IPS DF 19.7 (cell line): ENCODE measurements around the gene SELENOM.

Source experiments
- DNase-seq: peaks from one replicate; pipeline ENCODE4 v3.0.0-alpha.2; 2013; ENCODE audit warnings: low read depth, low spot score

SELENOM gene

DNA sequence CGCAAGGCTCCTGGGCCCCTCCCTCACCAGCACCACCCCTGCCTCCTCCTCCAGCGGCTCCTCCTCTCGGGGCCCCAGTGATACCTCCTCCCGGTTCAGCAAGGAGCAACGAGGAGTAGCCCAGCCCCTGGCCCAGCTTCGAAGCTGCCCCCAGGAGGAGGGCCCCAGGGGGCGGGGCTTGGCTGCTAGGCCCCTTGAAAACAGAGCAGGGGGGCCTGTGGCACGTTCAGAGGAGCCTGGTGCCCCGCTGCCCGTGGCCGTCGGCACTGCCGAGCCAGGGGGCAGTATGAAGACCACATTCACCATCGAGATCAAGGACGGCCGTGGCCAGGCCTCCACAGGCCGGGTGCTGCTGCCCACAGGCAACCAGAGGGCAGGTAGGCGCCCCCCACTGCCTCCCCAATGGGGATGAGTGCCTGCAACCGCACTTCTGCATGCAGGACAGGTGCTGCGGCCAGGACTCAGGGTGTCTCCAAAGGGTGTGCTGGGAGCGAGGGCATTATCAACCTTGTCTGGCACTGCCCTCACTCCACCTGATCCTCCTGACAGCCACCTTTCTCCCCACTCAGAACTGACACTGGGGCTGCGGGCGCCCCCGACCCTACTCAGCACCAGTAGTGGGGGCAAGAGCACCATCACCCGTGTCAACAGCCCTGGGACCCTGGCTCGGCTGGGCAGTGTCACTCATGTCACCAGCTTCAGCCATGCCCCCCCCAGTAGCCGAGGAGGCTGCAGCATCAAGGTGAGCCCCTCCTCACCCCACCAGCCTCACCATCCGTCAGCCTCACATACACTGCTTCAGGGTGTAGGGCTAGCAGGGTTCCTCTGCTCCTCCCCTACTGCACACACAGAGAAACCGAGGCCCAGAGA is 16.0 kb downstream of the SELENOM start:
- DNase-seq = no peak

DNA sequence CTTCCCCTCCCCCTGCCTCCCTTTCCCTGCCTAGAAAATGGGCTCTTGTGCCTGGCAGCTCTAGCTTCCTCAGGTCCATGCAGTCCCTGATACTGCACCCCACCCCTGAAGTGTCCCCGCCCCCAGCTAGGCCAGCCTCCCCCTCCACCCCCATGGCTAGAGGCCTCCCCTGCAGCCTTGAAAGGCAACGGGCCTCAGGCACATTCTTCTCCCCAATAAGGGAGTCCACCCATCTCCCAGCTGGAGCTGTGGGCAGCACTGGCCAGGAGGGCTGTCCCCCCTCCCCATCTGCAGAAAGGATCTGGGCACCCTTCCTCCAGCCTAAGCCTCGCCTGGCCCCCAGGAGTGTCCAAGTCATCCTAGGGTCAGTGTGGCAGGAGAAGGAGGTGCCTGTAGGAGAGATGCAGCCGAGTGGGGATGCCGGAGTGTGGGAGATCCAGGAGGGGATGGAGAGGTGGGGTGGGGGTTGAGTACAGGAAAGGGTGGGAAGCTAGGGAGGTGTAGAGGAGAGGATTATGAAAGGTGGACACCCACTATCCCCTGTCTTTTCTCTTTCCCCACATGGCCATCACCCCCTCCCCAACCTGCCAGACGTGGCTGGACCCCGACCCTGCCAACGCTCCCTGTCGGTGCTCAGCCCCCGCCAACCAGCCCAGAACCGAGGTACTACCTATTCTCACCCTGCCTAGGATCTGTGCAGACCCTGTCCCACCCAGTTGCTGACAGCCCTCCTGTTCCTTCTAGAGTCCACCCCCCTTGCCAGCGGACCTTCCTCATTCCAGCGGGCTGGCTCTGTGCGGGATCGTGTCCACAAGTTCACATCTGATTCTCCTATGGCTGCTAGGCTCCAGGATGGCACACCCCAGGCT is 16.9 kb downstream of the SELENOM start:
- no peak for DNase-seq

GRCh38 chr22:31089160-31090100 is 17.9 kb downstream of the SELENOM start:
- no peak for DNase-seq

GRCh38 chr22:31088233-31088986 is 19.0 kb downstream of the SELENOM start:
- no peak for DNase-seq

GRCh38 chr22:31087744-31088215 is 19.6 kb downstream of the SELENOM start:
- no peak for DNase-seq

- DNase-seq = no peak
These were observed 20.6 kb downstream of the SELENOM start for GRCh38 chr22:31086703-31087330.

DNA sequence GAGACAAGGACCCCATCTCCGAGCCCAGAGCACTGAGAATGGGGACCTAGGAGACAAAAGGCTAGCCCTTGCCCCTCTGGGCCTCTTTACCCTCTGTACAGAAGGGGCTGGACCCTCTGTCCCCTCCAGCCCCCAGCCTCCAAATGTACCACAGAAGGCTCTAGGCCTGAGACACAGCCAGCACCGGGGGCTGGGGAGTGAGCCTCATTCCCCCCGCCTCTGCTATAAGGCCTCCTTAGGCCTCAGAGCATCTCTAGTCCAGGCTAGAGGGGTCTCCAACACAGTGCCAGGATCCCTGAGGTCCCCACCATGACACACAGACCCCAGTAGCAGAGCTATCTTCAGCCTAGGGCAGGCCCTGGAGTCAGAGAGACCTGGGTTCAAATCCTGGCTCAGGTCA is 21.4 kb downstream of the SELENOM start:
- DNase-seq = no peak

- DNase-seq = no peak
These were observed 21.9 kb downstream of the SELENOM start for GRCh38 chr22:31085493-31085824.

DNA sequence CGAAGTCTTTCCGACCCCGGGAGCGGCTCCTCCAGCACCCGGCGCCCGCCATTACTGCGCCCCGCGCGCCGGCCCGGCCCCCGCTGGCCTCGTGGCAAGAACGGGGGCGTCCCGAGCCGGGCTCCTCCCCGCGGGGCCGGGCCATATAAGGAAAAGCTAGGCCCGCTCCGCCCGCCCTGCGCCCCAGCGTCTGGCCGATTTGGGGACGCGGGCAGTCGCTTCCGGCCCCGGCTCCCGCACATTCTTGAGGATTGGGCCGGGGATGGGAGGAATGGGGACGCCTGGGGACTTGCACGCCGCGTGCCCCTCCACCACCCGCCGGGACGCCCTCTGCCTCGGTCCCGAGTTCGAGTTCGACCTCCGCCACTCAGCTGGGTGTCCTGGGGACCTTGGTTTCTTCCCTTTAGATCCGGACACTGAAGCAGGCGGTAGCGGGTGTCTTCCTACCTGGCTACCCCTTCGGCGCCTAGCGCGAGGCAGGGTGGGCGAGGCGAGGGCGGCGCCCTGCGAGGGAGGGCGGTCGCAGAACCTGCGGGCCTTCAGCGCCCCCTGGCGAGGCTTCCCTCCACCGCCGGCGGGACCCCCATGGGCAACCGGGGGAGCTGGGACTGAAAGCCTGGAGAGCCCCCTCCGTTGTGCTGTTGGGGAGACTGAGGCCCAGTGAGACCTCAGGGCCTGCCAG is 22.4 kb downstream of the SELENOM start:
- DNase-seq = no peak

DNA sequence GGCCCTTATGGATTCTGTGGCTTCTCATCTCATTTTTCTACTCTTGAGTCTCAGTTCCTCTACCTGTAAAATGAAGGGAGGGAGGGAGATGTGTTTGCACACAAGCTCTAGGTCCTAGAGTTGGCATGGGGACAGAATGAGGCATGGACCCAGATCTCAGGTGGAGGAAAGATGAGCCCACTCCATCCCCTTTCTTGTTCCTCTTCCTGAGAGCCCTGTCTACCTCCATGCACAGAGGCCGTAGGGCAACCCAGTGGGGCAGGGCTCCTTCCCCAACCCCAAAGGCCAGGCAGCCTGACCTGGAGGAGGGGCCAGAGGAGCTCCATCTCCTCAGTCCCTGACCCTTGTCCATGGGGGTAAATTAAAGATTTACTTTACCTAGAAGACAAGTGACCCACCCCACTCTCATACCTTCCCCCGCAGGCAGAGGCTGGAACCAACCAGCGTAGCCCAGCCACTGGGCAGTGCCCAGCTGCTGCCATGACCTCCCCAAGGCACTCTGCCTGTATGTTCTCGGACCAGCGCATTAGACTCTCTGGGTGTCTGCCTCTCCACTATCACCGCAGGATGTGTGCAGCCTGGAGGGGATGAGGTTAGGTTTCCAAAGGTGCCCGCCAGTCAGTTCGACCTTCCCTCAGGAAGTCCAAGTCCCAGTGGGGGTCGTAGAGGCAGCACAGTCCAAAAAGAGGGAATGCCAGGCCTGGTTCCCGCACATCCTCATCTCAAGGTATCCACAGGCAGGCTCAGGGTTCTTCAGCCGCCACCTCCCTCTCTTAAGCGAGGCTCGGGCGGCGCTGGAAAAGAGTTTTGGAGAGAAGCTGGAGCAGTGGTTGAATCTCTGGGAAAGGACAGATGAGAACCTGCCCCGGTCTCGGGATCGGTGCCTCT is 23.2 kb downstream of the SELENOM start:
- DNase-seq = no peak

DNA sequence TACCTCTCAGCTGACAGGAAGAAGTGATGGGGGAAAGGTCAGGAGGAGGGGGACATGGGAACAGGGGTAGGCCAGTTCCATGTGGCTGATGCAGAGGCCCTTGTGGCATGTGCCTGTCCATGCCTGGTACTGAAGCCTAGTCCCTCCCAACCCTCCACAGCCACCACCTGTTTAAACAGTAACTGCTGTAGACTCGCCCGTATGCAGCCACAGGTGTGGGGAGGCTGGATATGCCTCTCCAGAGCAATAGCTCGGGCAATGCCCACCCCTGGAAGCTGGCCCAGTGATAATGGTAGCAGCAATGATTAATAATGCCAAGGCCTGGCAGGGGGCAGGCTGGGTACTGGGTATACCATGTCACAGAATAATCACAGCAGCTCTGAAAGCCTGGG is 24.0 kb downstream of the SELENOM start:
- DNase-seq = no peak

- no peak for DNase-seq
These were observed 24.6 kb downstream of the SELENOM start for GRCh38 chr22:31082606-31083376.

GRCh38 chr22:31081963-31082605 is 25.3 kb downstream of the SELENOM start:
- no peak for DNase-seq

GRCh38 chr22:31080848-31081649 is 26.3 kb downstream of the SELENOM start, which contains the start of gene SMTN:
Gene SMTN, plus strand, starts transcription at chr22:31081318. Its CDS starts 1,941 bp downstream, at chr22:31083259.
- DNase-seq = no peak

GRCh38 chr22:31080164-31080847 is 27.1 kb downstream of the SELENOM start:
- no peak for DNase-seq

DNA sequence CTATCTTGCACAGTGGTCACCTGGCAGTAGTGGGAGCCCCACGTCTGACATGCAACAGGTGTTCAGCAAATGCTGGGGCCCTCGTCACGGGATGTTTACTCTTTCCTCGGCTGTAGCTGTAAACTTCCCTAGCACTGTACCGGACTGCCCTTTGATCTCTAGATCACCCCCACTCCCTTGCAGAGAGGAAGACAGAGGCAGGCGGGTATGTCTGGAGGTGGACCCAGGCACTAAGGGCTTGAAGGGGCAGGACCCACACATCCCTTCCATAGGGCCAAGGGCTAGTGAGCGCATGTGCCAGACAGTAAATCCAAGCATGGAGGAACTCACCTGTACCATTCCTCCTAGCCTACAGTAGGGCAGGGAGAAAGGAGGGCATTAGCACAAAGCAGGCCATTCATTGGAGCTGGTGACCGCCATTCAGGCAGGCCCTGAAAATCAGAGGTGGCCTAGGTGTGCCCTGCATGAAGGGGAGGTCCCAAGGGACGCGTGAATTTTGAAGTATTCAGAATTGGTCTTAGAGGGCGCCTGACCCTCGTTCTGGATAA is 28.2 kb downstream of the SELENOM start:
- no peak for DNase-seq
